Ureter (tissue), 1 donor: ENCODE results near the gene C12orf42. TPM values are rescaled to one million over a fixed set of nuclear protein-coding genes. Genes with fewer than 3 reads are reported as not detected.
"Not testable (repeated sequence)": the region's sequence is repeated elsewhere in the genome, so short reads cannot be mapped to it uniquely, and the experiment has no call there.

ENCODE experiments used
- DNase-seq: peaks from one replicate; pipeline ENCODE4 v3.0.0-alpha.2; 2020; ENCODE audit warnings: low spot score
- total RNA-seq: library from RNA; stranded (reverse); gene quantifications from one replicate; pipeline ENCODE4 v1.2.4, GENCODE V29; 2023
- donor health status: DM: yes; HTN: yes; CAD: no.

C12orf42 gene
- total RNA-seq, 1 donor from 2014 or later = not detected

DNA sequence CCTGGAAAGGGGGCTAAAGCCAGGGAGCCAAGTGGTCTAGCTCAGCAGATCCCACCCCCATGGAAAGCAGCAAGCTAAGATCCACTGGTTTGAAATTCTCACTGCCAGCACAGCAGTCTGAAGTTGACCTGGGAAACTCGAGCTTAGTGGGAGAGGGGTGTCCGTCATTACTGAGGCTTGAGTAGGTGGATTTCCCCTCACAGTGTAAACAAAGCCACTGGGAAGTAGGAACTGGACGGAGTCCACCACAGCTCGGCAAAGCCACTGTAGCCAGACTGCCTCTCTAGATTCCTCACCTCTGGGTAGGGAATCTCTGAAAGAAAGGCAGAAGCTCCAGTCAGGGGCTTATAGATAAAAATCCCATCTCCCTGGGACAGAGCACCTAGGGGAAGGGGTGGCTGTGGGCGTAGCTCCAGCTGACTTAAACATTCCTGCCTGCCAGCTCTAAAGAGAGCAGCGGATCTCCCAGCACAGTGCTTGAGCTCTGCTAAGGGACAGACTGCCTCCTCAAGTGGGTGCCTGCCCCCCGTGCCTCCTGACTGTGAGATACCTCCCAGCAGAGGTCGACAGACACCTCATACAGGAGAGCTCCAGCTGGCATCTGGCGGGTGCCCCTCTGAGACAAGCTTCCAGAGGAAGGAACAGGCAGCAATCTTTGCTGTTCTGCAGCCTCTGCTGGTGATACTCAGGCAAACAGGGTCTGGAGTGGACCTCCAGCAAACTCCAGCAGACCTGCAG lies 70.8 kb downstream of the C12orf42 start:
- not testable (repeated sequence) for DNase-seq

DNA sequence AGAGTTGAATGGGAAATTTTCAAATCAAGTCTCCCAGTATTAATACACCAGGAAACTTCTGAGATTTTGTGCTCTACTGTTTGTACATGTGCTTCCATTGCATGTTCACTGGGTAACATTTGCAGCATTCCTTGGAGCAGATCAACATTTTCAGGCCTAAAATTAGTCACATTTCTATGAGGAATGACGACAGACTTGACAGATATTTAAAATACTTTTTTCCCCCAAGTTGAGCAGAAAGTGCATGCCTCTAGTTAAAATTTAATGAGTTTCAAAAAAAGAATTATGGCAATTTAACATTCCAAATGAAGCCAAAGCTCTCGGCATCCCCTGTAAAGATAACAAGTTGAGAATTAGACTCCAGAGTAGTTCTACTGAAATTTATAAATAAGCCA lies 72.3 kb downstream of the C12orf42 start:
- DNase-seq = no peak

DNA sequence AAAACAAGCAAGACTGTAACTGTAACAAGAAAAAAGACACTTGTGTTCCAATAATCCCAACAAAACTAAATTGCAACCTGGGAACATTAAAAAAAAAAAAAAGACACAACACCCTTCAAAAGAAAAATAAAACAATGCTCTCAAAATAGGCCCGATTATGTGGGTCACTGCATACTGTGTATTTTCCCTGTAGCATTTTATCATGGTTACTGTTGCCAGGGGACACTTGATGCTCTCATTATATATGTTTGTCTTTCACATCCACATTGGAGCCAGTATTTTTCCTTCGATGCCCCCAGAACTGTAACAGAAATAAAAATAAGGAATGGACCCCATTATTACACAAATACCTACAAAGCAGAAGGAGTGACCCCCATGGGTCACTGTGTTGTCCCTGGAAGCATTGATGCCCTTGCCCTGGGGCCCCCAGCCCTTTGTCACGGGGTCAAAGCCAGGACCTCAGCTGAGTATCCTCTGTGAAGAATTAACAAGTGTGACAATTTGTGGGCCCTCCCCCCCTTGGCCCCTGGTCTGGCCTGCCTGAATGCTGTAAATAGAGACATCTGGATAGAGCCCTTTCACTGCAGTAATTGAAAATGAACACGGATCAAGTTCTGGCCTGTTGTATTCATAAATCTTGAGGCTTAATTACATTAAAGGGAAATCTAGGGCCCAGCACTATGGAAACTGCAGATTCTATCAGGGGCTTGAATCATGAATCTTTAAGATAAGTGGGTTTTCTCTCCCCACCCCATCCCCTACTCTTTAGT lies 72.8 kb downstream of the C12orf42 start:
- DNase-seq = no peak

DNA sequence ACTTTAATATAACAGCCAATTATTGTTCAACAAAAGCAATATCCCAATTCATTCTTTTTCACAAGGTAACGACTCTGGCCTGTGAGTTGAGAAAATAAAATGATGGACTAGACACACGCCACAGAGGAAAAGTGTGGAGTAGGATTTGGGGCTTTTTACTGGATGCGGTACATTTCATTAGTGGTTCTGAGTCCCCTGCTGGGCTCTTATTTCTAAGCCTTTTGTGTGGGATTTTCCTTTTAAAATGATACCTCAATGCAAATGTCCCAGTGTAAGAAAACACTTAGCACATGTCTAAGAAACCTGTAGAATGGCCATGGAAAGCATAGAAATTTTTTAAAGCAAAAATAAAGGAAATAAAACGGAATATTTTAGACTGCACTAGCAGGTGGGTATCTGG lies 73.4 kb downstream of the C12orf42 start:
- DNase-seq = no peak

DNA sequence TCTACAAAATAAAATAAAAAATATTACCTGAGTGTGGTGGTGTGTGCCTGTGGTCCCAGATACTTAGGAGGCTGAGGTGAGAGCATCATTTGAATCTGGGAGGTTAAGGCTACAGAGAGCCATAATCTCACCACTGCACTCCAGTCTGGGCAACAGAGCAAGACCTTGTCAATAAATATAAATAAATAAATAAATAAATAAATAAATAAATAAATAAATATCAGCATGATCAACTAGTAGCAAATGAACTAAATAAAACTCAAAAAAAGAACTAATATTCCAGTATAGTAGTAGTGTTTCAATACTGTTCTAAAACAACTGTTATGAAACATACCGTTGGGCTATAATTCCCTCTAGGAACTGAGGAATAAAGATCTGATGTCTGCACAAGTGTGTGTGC lies 74.4 kb downstream of the C12orf42 start:
- DNase-seq = no peak

DNA sequence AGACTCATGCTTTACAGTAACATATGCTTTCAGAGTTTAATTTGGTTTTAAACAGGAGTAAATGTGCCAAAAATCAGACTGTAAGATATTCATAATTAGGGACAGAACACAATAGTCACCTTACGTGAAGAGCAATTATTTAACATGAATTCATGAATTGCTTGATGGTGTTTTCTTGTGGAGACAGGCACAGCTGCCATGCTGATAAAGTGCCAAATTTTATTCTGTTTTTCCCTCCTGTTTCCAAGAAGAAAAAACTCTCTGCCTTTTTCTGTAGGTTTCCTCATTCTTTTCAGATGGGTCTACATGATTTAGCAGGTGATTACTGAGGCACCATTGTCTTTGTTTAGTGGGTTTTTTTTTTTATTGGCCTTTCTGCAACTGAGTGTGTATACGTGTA lies 80.1 kb downstream of the C12orf42 start:
- no peak for DNase-seq

DNA sequence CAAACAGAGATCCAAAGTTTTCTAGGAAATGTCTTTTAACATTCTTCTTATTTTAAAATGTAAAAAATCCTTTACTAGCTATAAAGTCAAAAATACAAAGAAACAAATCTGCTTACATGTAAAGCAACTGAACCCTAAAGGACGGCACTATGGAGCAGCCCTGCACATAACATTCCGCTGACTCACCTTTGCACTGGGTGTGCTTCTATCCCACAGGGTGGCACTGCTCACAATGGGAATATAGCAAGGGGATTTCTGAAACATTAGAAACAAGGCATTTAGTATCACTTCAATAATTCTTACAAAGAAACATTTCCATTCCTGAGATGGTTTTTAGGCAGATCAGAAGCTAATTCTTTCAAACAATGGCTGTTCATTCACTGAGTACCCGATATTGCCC lies 94.3 kb downstream of the C12orf42 start:
- DNase-seq = no peak

DNA sequence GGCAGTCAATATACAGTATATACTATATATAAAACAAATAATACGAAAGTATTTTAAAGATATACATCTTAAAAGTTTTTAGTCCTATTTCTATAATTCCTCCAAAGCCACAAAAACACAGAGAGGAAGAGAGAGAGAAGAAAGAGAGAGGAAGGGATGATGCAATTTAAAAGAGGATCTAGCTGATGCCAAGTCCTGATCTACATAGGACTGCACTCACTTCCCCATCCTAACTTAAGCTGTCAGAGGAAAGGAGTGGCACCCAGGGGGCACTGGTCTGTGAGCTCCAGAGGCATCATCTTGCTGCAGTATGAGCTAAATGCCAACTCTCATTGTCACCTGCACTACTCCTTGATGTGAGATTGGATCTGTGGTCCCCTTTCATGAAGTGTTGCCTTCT lies 95.8 kb downstream of the C12orf42 start:
- no peak for DNase-seq

DNA sequence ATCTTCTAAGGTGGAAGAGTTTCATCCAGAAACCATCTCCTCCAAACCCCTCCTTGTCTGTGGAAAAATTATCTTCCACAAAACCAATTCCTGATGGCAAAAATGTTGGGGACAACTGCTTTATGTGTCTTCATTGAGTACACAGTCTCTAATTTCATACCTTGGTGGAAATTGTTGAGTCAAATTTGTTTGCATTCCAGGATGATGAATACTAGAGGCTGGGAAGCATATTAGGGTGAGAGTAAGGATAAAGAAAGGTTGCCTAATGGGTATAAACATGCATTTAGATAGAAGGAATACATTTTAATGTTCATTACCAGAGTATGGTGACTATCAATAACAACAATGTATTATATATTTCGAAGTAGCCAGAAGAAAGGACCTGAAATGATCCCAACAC lies 98.2 kb downstream of the C12orf42 start:
- DNase-seq = no peak

DNA sequence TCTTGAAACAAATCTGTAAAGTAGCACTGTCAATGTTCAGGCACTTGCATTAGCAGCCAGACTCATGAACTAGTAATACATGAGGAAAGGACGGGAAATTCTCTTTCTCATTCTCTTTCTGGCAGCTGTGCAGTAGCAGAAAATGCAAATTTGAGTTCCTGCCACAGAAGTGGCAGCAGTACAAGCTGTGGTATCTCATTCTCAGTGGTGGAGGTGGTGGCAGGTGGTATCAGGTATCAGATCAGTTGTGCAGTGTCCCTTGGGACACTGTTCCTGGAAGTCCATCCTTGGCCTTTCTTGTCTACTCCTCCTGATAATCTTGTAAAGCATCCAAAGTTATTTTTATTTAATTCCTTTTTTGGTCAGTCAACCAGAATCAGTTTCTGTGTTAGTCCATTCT lies 103.0 kb downstream of the C12orf42 start:
- DNase-seq = no peak

DNA sequence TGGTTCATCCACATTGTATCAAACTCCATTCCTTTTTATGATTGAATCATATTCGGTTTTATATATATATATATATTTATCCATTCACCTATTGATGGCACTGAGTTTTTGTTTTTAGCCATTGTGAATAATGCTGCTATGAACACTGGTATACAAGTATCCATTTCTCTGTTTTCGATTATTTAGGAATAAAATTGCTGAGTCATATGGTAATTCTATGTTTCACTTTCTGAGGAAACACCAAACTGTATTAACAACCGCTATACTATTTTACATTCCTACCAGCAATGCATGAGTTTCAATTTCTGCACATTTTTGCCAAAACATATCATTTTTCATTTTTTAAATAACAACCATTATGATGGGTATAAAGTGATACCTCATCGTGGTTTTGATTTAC lies 104.7 kb downstream of the C12orf42 start:
- no peak for DNase-seq

DNA sequence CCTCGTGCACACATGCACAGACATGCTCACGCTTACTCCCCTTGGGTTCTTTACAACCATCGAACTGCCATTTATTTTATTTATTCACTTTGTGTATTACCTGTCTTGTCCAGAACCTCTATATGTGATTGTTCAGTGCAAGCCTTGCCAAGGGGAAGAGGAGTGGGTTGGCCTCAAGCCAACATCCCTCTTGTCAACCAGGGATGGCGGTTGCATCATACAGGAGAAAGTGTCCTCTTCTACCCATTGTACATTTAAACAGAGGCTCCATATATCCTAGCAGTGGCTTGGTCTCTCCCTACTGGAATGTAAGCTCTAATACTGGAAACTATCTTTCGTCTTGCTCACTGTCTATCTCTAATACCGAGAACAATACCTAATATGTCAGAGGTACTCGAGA lies 108.4 kb downstream of the C12orf42 start:
- no peak for DNase-seq

DNA sequence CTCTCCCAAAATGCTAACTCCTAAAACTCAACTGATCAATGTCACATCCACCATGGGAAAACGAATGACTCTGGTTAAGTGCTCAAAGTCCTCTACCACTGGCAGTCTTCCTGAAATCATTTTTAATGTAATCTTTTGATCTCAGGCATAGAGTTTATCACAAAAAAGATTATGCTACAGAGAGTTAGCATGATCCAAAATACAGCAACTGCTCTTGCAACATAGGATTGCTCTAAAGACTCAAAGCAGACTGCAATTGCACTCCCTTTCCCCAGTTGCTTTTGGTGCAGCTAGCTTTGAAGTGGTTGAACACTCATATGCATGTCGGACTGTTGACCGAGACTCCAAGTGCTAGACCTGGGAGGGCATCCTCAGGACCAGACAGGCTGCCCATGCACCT lies 109.3 kb downstream of the C12orf42 start:
- DNase-seq = no peak

DNA sequence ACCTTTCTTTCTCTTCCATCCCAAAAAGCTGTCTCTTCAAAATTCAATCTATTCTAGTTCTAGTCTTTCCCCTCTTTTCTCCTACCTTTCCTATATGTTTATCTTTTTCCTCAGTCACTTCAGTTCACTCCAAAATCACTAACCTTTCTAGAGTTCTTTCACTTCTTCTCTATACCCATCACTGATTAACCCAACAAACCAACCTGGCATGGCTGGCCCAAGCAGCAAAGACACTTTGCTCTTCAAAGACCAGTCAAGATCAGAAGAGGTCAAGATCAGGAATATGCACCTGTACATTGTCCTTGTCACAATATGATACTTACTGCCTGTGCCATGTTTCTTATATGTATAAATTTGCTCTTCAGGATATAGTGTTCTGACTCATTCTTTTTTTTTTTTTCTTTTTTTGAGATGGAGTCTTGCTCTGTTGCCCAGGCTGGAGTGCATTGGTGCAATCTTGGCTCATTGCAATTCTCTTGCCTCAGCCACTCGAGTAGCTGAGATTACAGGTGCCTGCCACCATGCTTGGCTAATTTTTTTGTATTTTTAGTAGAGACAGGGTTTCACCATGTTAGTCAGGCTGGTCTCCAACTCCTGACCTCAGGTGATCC lies 112.9 kb downstream of the C12orf42 start:
- DNase-seq = no peak

DNA sequence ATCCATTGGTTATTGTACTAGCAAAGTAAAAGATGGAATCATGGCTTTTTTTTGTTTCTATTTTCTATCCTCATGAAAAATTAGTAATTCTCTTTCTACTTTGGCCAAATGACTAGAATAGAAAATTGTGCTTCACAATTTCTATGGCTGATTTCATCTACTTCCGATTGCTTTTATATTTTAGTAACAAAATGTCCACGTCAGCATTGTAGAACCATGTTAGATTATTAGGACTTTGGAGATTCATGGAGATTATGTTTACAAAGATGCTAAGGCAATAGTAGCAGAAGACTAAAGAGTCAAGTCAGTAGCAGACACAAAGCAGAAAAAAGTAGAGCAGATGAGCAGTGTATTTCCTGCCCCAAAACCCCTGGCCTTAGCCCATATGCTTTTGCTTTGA lies 113.6 kb downstream of the C12orf42 start:
- DNase-seq = no peak

DNA sequence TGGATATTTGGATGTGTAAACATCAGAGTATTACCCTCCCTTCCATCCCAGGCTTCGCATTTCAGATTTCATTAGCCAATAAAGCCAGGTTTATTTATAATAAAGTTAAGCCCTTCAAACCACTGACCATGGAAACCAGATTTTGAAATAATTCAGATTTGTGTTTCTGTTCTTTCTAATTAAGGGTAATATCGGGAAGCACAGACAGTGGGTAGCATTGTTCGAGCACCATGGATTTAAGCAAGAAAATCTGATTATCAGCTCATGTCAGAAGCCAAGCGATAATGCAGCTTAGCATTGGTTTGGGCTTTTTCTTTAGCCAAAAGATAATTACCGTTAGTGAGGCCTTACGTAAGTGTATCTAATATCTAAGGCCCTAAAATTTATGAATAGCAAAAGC lies 116.1 kb downstream of the C12orf42 start:
- DNase-seq = no peak

DNA sequence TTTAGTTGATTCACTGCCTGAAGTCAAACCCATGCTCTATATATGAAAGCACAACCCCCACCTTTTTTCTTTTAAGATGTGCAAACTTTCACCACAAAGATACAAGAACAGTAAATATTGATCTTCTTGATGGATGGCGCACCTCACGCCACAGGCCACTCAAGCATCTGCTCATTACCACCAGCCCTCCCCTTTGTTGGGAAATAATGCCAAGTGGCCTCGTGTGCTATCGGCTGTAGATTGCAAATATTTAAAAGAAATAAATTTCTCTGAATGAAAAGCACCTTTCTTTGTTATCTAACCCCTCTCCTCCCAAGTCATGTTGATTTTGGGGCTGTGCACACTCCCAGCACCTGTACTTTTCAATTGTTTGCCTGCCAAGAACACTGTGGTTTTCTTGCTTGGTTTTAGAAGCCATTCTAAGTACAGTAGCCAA lies 122.7 kb downstream of the C12orf42 start:
- no peak for DNase-seq

DNA sequence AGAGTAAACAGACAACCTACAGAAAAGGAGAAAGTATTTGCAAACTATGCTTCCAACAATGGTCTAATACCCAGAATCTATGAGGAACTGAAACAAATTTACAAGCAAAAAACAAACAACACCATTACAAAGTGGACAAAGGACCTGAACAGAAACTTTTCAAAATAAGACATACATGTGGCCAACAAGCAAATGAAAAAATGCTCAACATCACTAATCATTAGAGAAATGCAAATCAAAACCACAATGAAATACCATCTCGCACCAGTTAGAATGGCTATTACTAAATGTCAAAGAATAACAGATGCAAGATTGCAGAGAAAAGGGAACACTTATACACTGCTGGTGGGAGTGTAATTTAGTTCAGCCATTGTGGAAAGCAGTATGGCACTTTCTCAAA lies 125.8 kb downstream of the C12orf42 start:
- DNase-seq = no peak

DNA sequence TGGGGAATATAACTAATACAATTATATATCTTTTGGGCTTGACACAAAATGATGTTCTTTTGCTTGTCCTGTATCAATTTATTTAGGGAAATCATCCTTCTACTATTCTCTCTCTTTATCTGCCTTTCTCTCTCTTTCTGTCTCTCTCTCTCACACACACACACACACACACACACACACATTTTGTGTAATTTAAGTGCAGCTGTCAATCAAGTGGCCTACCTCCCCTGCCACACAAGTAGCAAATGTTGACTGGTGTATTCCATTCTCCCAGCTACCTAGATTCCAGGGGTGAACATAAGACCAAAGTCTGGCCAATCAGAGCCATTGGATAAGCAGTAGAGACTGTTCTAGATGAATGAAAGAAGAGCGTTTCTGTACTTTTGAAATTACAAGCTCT lies 127.6 kb downstream of the C12orf42 start:
- DNase-seq = no peak

DNA sequence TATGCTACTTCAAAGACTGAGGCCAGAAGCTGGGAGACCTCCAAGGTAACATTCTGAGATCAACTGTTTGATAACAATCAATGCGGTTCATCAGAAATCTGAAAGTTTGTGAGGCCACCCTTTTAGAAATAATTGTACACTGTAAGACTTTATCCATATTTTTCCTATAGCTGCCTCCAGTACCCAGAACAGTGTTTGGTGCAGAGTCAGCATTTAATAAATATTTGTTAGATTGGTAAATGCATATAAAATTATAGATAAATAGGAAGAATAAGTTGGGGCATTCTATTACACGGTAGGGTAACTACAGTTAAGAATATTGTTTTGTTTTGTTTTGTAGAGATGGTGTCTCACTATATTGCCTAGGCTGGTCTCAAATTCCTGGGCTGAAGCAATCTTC lies 141.4 kb downstream of the C12orf42 start:
- no peak for DNase-seq

DNA sequence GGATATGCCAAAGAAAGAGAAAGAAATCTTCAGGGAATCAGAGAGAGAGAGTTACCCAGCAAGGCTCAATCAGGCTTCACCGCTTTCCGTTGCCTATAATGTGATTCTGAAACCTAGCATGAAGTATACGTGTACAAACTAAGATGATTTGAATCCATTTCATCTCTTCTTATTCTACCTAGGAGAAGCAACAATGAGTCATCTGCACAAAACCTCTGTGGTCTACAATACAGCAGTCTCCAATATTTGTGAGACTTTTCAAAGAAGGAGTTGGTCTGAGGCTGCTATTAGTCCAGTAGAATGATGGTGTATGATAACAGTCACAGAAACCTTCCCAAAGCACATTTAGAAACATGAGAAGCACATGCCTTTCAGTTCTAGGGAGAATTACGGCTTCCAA lies 141.9 kb downstream of the C12orf42 start:
- no peak for DNase-seq

DNA sequence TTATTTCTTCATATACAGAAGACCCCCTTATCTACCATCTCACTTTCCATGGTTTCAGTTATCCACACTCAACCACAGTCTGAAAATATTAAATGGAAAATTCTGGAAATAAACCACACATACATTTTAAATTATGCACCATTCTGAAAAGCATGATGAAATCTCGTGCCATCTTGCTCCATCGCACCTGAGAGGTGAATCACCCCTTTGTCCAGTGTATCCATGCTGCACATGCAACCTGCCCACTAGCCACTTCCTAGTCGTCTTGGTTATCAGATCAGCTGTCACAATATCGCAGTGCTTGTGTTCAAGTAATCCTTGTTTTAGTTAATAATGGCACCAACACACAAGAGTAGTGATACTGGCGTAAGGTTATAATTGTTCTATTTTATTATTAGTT lies 145.7 kb downstream of the C12orf42 start:
- no peak for DNase-seq

DNA sequence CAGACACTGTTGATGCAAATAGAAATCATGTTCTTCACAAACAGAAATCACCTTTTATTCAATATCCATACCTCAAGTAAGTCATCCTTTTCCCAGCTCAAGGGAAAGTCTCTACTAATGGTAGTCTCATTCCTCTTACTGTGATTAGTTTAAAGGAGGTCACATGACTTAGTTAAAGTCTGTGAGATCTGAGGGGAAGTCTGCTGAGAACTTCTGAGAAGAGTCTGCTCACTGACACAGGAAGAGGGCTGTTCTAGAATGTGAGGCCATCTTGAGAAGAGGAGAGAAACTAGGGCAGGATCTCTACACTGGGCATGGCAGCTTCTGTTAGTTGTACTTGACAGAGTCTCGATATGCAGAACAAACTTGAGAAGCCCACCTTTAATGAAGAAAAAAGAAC lies 146.8 kb downstream of the C12orf42 start:
- no peak for DNase-seq
